Measurements from ENCODE around the gene DMKN. TPM values are rescaled to one million over a fixed set of nuclear protein-coding genes. Genes with fewer than 3 reads are reported as not detected.
"Not testable (repeated sequence)": the region's sequence is repeated elsewhere in the genome, so short reads cannot be mapped to it uniquely, and the experiment has no call there.

Gene DMKN
- total and polyA plus RNA-seq, 9 of the 15 experiments (the other 6 are each of a cell fraction or from before 2014, with no cell fraction given) = 0.36 to 0.53 TPM; not detected in 7

- H3K4me3 ChIP-seq; H3K9me1 ChIP-seq (ENCODE audit: control insufficient read depth, insufficient read depth, low read length); H4K20me1 ChIP-seq (replicated peaks; ENCODE audit: control insufficient read depth, insufficient read depth, low read length); H3K9ac ChIP-seq (ENCODE audit: insufficient read depth in 1 of 2, low read depth in 2 of 2, low read length in 2 of 2); H3K4me2 ChIP-seq (ENCODE audit: insufficient read depth, low read length); H3K9me3 ChIP-seq (replicated peaks; ENCODE audit: control insufficient read depth, insufficient read depth, low read depth, low read length); ATAC-seq; H3K79me2 ChIP-seq (ENCODE audit: control insufficient read depth, insufficient read depth, low read length); intact Hi-C loops (cut with micrococcal nuclease); BruUV-seq (replicated peaks); H3K36me3 ChIP-seq (ENCODE audit: control insufficient read depth, insufficient read depth, low read length); H3K4me1 ChIP-seq (replicated peaks in 1 of 2; ENCODE audit: control insufficient read depth in 2 of 2, insufficient read depth in 2 of 2, low read length in 2 of 2); H3K27ac ChIP-seq (ENCODE audit: extremely low read depth, low read depth, low read length); in situ Hi-C loops (cut with MboI); CTCF ChIA-PET (ENCODE audit: low intra/inter-chr PET ratio); H2AFZ ChIP-seq (ENCODE audit: low read depth, low read length); FAIRE-seq: not testable (repeated sequence)
- WGBS (ENCODE audit: insufficient coverage, low coverage, missing lambda C conversion rate) = 3% methylated on average over 5 of the region's 7 CpGs
- POLR2A ChIA-PET = interaction anchor here (1.1 kb wide), 1 partner anchor 14 kb away, joined by 3 read pairs; no protein-coding TSS in a partner anchor
- peaks cover 4 to 20% of the 10 kb centered on the region in 2 experiments; a peak in 4 of 5 replicates for H3K27me3 ChIP-seq (ENCODE audit: control insufficient read depth in 2 of 2, insufficient read depth in 2 of 2, low read length in 2 of 2)
- peak; percentile 82 to 85 for TF ChIP-seq NRF1 (conservative IDR thresholded peaks at IDR 0.05 in 1 of 2, IDR thresholded peaks at IDR 0.05 in 1 of 2)
- peak in 1 of 4 experiments; percentile 13 for DNase-seq (ENCODE audit: extremely low read depth in 1 of 4, low spot score in 3 of 4)
These were observed 38.9 kb downstream of the DMKN start for GRCh38 chr19:35474594-35474993.

- POLR2A ChIA-PET = interaction anchor here (1.0 to 1.1 kb wide), 2 partner anchors 13 to 21 kb away, joined by 3 read pairs; no protein-coding TSS in a partner anchor
- FAIRE-seq (no peak), DNase-seq (ENCODE audit: extremely low read depth in 1 of 4, low spot score in 3 of 4) (no peak), ATAC-seq (no peak)
- intact Hi-C loops (cut with micrococcal nuclease) (no loop called here), in situ Hi-C loops (cut with MboI) (no loop called here)
- BruUV-seq (replicated peaks) = no TSS peak
- Histone ChIP-seq H2AFZ (ENCODE audit: low read depth, low read length) (no peak overlapping the region), H3K27ac (ENCODE audit: extremely low read depth, low read depth, low read length) (no peak overlapping the region), H3K4me1 (replicated peaks in 1 of 2; ENCODE audit: control insufficient read depth in 2 of 2, insufficient read depth in 2 of 2, low read length in 2 of 2) (no peaks in the 10 kb centered on the region), H3K4me2 (ENCODE audit: insufficient read depth, low read length) (no peak overlapping the region), H3K27me3 (ENCODE audit: control insufficient read depth in 2 of 2, insufficient read depth in 2 of 2, low read length in 2 of 2) (peaks cover 7 to 20% of the 10 kb centered on the region in 2 experiments; a peak in 4 of 5 replicates), H3K36me3 (ENCODE audit: control insufficient read depth, insufficient read depth, low read length) (no peaks in the 10 kb centered on the region), H3K9me3 (replicated peaks; ENCODE audit: control insufficient read depth, insufficient read depth, low read depth, low read length) (no peaks in the 10 kb centered on the region), H4K20me1 (replicated peaks; ENCODE audit: control insufficient read depth, insufficient read depth, low read length) (peaks cover 10% of the 10 kb centered on the region; the same call in 1 of the 2 replicates), H3K4me3 (no peak overlapping the region), H3K9ac (ENCODE audit: insufficient read depth in 1 of 2, low read depth in 2 of 2, low read length in 2 of 2) (0 out of 4 replicates have a peak overlapping the region, but pooled peaks of 1 of the 2 experiments have one; percentile 6), H3K79me2 (ENCODE audit: control insufficient read depth, insufficient read depth, low read length) (no peaks in the 10 kb centered on the region), H3K9me1 (ENCODE audit: control insufficient read depth, insufficient read depth, low read length) (no peaks in the 10 kb centered on the region)
- CTCF ChIA-PET (ENCODE audit: low intra/inter-chr PET ratio) = no interaction called here
- WGBS (ENCODE audit: insufficient coverage, low coverage, missing lambda C conversion rate) = 14% methylated on average over 14 of the region's 14 CpGs
- TF ChIP-seq L3MBTL2 (IDR thresholded peaks at IDR 0.05) (peak; percentile 49; the same call in 1 of the 2 replicates), PHF20 (IDR thresholded peaks at IDR 0.05; ENCODE audit: partially characterized antibody) (no peak), E2F6 (IDR thresholded peaks at IDR 0.05; ENCODE audit: borderline replicate concordance in 1 of 2, extremely low read depth in 1 of 2, insufficient read depth in 1 of 2, insufficient read length in 1 of 2, low read depth in 1 of 2, low read length in 1 of 2, poor library complexity in 1 of 2, severe bottlenecking in 1 of 2) (peak; percentile 30 to 76)
These were observed 39.3 kb downstream of the DMKN start for GRCh38 chr19:35474104-35474503.
